Muscle layer of colon (tissue), 2 donors: ENCODE data around the gene THOC5.
"Not testable (repeated sequence)": the region's sequence is repeated elsewhere in the genome, so short reads cannot be mapped to it uniquely, and the experiment has no call there.

ENCODE experiments used
- H3K27ac ChIP-seq: one replicate; pipeline ENCODE4 v1.7.0; 2013; ENCODE audit warnings: low read depth, mild to moderate bottlenecking, low read length, moderate library complexity
- H3K27me3 ChIP-seq, 2 donors: one replicate each; pipeline ENCODE4 v1.7.0; 2013; ENCODE audit warnings: low read length in 2 of 2, mild to moderate bottlenecking in 2 of 2; ENCODE audit not compliant: insufficient read depth in 2 of 2, control insufficient read depth in 1 of 2
- H3K36me3 ChIP-seq: one replicate; pipeline ENCODE4 v1.7.0; 2013; ENCODE audit warnings: mild to moderate bottlenecking, low read length; ENCODE audit not compliant: insufficient read depth
- H3K4me1 ChIP-seq: one replicate; pipeline ENCODE4 v1.7.0; 2013; ENCODE audit warnings: mild to moderate bottlenecking, low read length; ENCODE audit not compliant: insufficient read depth
- H3K4me3 ChIP-seq, 2 donors: one replicate each; pipeline ENCODE4 v1.7.0; 2013; ENCODE audit warnings: low read length in 2 of 2, low read depth in 1 of 2, mild to moderate bottlenecking in 1 of 2, moderate library complexity in 1 of 2
- H3K9ac ChIP-seq: one replicate; pipeline ENCODE4 v1.7.0; 2013; ENCODE audit warnings: low read length
- H3K9me3 ChIP-seq: one replicate; pipeline ENCODE4 v1.7.0; 2013; ENCODE audit warnings: mild to moderate bottlenecking, low read length
- donor health status: abdominal sarcoma.
- donor health status: Adenocarcinoma of cecum.

THOC5 gene

GRCh38 chr22:29555065-29555644 is 1.6 kb upstream of the THOC5 start:
- Histone ChIP-seq H3K9me3 (no peaks in the 10 kb centered on the region), H3K4me1 (peaks cover 7% of the 10 kb centered on the region), H3K27ac (no peak overlapping the region), H3K36me3 (peaks cover 23% of the 10 kb centered on the region), H3K27me3 (no peaks in the 10 kb centered on the region), H3K9ac (no peak overlapping the region), H3K4me3 (no peak overlapping the region)

GRCh38 chr22:29552357-29552756 is 1.2 kb downstream of the THOC5 start:
- not testable (repeated sequence) for H3K9ac ChIP-seq, H3K27me3 ChIP-seq, H3K4me1 ChIP-seq, H3K9me3 ChIP-seq, H3K4me3 ChIP-seq, H3K27ac ChIP-seq
- H3K36me3 ChIP-seq: peaks cover 19% of the 10 kb centered on the region

GRCh38 chr22:29550005-29550404 is 3.6 kb downstream of the THOC5 start:
- Histone ChIP-seq H3K27ac (no peak overlapping the region), H3K9me3 (no peaks in the 10 kb centered on the region), H3K4me1 (peaks cover 7% of the 10 kb centered on the region), H3K36me3 (peaks cover 19% of the 10 kb centered on the region), H3K27me3 (no peaks in the 10 kb centered on the region), H3K9ac (no peak overlapping the region), H3K4me3 (no peak overlapping the region)

GRCh38 chr22:29545045-29545444 is 8.5 kb downstream of the THOC5 start:
- H3K9me3 ChIP-seq, H3K4me1 ChIP-seq, H3K9ac ChIP-seq, H3K4me3 ChIP-seq, H3K27me3 ChIP-seq, H3K27ac ChIP-seq: not testable (repeated sequence)
- peaks cover 44% of the 10 kb centered on the region for H3K36me3 ChIP-seq

- H3K27me3 ChIP-seq: no peaks in the 10 kb centered on the region
- no peak overlapping the region for H3K4me3 ChIP-seq
- H3K27ac ChIP-seq: no peak overlapping the region
- H3K9me3 ChIP-seq: no peaks in the 10 kb centered on the region
- peaks cover 48% of the 10 kb centered on the region for H3K36me3 ChIP-seq
- H3K4me1 ChIP-seq: no peaks in the 10 kb centered on the region
- no peak overlapping the region for H3K9ac ChIP-seq
These were observed 11.7 kb downstream of the THOC5 start for GRCh38 chr22:29541845-29542244.

- no peak overlapping the region for H3K27ac ChIP-seq
- H3K9me3 ChIP-seq: no peaks in the 10 kb centered on the region
- no peak overlapping the region for H3K4me3 ChIP-seq
- H3K27me3 ChIP-seq: no peaks in the 10 kb centered on the region
- no peak overlapping the region for H3K9ac ChIP-seq
- no peaks in the 10 kb centered on the region for H3K4me1 ChIP-seq
- peaks cover 56% of the 10 kb centered on the region for H3K36me3 ChIP-seq
These were observed 14.5 kb downstream of the THOC5 start for GRCh38 chr22:29539105-29539504.

- no peaks in the 10 kb centered on the region for H3K9me3 ChIP-seq
- H3K4me3 ChIP-seq: no peak overlapping the region
- H3K36me3 ChIP-seq: peaks cover 48% of the 10 kb centered on the region
- no peaks in the 10 kb centered on the region for H3K4me1 ChIP-seq
- no peak overlapping the region for H3K9ac ChIP-seq
- H3K27me3 ChIP-seq: no peaks in the 10 kb centered on the region
- H3K27ac ChIP-seq: no peak overlapping the region
These were observed 17.1 kb downstream of the THOC5 start for GRCh38 chr22:29536411-29536810.

- Histone ChIP-seq H3K4me3 (no peak overlapping the region), H3K9me3 (no peaks in the 10 kb centered on the region), H3K9ac (no peak overlapping the region), H3K36me3 (peaks cover 55% of the 10 kb centered on the region), H3K27ac (no peak overlapping the region), H3K4me1 (no peaks in the 10 kb centered on the region), H3K27me3 (no peaks in the 10 kb centered on the region)
These were observed 22.1 kb downstream of the THOC5 start for GRCh38 chr22:29531419-29531818.

- Histone ChIP-seq H3K4me3 (no peak overlapping the region), H3K27me3 (no peaks in the 10 kb centered on the region), H3K4me1 (no peaks in the 10 kb centered on the region), H3K36me3 (peaks cover 52% of the 10 kb centered on the region), H3K9ac (no peak overlapping the region), H3K27ac (no peak overlapping the region), H3K9me3 (no peaks in the 10 kb centered on the region)
These were observed 22.8 kb downstream of the THOC5 start for GRCh38 chr22:29530716-29531115.

- H3K4me3 ChIP-seq: no peak overlapping the region
- no peaks in the 10 kb centered on the region for H3K27me3 ChIP-seq
- no peaks in the 10 kb centered on the region for H3K9me3 ChIP-seq
- H3K9ac ChIP-seq: no peak overlapping the region
- no peaks in the 10 kb centered on the region for H3K4me1 ChIP-seq
- H3K27ac ChIP-seq: no peak overlapping the region
- H3K36me3 ChIP-seq: peaks cover 63% of the 10 kb centered on the region
These were observed 25.4 kb downstream of the THOC5 start for GRCh38 chr22:29528144-29528543.

GRCh38 chr22:29524442-29525191 is 28.9 kb downstream of the THOC5 start:
- Histone ChIP-seq H3K4me1 (no peaks in the 10 kb centered on the region), H3K27ac (no peak overlapping the region), H3K36me3 (peaks cover 65% of the 10 kb centered on the region), H3K9ac (no peak overlapping the region), H3K27me3 (no peaks in the 10 kb centered on the region), H3K9me3 (no peaks in the 10 kb centered on the region), H3K4me3 (no peak overlapping the region)

- Histone ChIP-seq H3K9ac (no peak overlapping the region), H3K4me1 (no peaks in the 10 kb centered on the region), H3K9me3 (no peaks in the 10 kb centered on the region), H3K36me3 (peaks cover 63% of the 10 kb centered on the region), H3K27me3 (no peaks in the 10 kb centered on the region), H3K27ac (no peak overlapping the region), H3K4me3 (no peak overlapping the region)
These were observed 29.8 kb downstream of the THOC5 start for GRCh38 chr22:29523761-29524160.
